HG03565 (cell line): ENCODE results near the gene ODAD4.

ENCODE experiments used
- ATAC-seq: cut with Tn5 transposase; IDR thresholded peaks from one replicate; pipeline ENCODE4 v1.9.1; 2021; ENCODE audit warnings: mild to moderate bottlenecking, moderate library complexity; ENCODE audit not compliant: unreplicated experiment

ODAD4 gene

GRCh38 chr17:41970901-41971331 is 40.5 kb downstream of the ODAD4 start:
- ATAC-seq: no peak

GRCh38 chr17:41971721-41972523 is 41.5 kb downstream of the ODAD4 start:
- ATAC-seq: no peak

- ATAC-seq: no peak
Measured at GRCh38 chr17:41972571-41973407, 42.4 kb downstream of the ODAD4 start.

- ATAC-seq: no peak
Measured at GRCh38 chr17:41973408-41973811, 43.0 kb downstream of the ODAD4 start.

GRCh38 chr17:41974031-41974430 is 43.6 kb downstream of the ODAD4 start:
- no peak for ATAC-seq

GRCh38 chr17:41974658-41975057 is 44.2 kb downstream of the ODAD4 start:
- no peak for ATAC-seq

- no peak for ATAC-seq
Measured at GRCh38 chr17:41975099-41976083, 45.0 kb downstream of the ODAD4 start.

GRCh38 chr17:41976142-41976768 is 45.8 kb downstream of the ODAD4 start:
- ATAC-seq: no peak

- ATAC-seq: no peak
Measured at GRCh38 chr17:41977991-41978390, 47.6 kb downstream of the ODAD4 start.

GRCh38 chr17:41982026-41982760 is 51.8 kb downstream of the ODAD4 start:
- ATAC-seq: no peak

- no peak for ATAC-seq
Measured at GRCh38 chr17:41984454-41984853, 54.0 kb downstream of the ODAD4 start.

- no peak for ATAC-seq
Measured at GRCh38 chr17:41985919-41986318, 55.5 kb downstream of the ODAD4 start.

- no peak for ATAC-seq
Measured at GRCh38 chr17:41986634-41987033, 56.2 kb downstream of the ODAD4 start.

- no peak for ATAC-seq
Measured at GRCh38 chr17:41987642-41988041, 57.2 kb downstream of the ODAD4 start.

- no peak for ATAC-seq
Measured at GRCh38 chr17:41988418-41988817, 58.0 kb downstream of the ODAD4 start.

- ATAC-seq: no peak
Measured at GRCh38 chr17:41989702-41990419, 59.4 kb downstream of the ODAD4 start.

GRCh38 chr17:41992576-41992975 is 62.2 kb downstream of the ODAD4 start:
- ATAC-seq: no peak

- no peak for ATAC-seq
Measured at GRCh38 chr17:41996855-41997164, 66.4 kb downstream of the ODAD4 start.

- ATAC-seq: no peak
Measured at GRCh38 chr17:41998497-41998896, 68.1 kb downstream of the ODAD4 start.
